Upper lobe of left lung (tissue), 6 donors: ENCODE data around the gene RECK. TPM values are rescaled to one million over a fixed set of nuclear protein-coding genes. Genes with fewer than 3 reads are reported as not detected.

Source experiments
- ATAC-seq, 2 donors: fragments of 200-7000 bp; cut with Tn5 transposase; one replicate each; pipeline ENCODE4 v1.9.1; 2022; ENCODE audit warnings: mild to moderate bottlenecking in 2 of 2, moderate library complexity in 2 of 2; ENCODE audit not compliant: low FRiP score in 2 of 2
- DNase-seq, 2 donors: peaks; one replicate each; pipeline ENCODE4 v3.0.0-alpha.2; 2019 to 2020
- H3K27ac ChIP-seq, 4 donors: fragments of 200-600 bp; sonication (generic); one replicate each; pipeline ENCODE4 v1.5.1; 2016 to 2019
- H3K27me3 ChIP-seq, 4 donors: fragments of 200-600 bp; sonication (generic); one replicate each; pipeline ENCODE4 v1.5.1; 2017 to 2019
- H3K36me3 ChIP-seq, 4 donors: fragments of 200-600 bp; sonication (generic); one replicate each; pipeline ENCODE4 v1.5.1; 2016 to 2019
- H3K4me1 ChIP-seq, 4 donors: fragments of 200-600 bp; sonication (generic); one replicate each; pipeline ENCODE4 v1.5.1; 2018 to 2019
- H3K4me3 ChIP-seq, 4 donors: fragments of 200-600 bp; sonication (generic); one replicate each; pipeline ENCODE4 v1.5.1; 2017 to 2019; ENCODE audit warnings: mild to moderate bottlenecking in 2 of 4, moderate library complexity in 1 of 4
- H3K9me3 ChIP-seq, 4 donors: fragments of 200-600 bp; sonication (generic); one replicate each; pipeline ENCODE4 v1.5.1; 2018 to 2019
- CTCF ChIP-seq, 6 experiments: fragments of 450-650 bp in 4 of 6; fragments of 200-600 bp in 2 of 6; sonication (generic) in 2 of 6; IDR thresholded peaks; one replicate each; pipeline ENCODE4 v1.5.1; 2016 to 2019; ENCODE audit warnings: antibody characterized with exemption in 6 of 6
- EP300 ChIP-seq, 4 donors: sonication (generic); formaldehyde crosslinking; IDR thresholded peaks; one replicate each; pipeline ENCODE4 v1.5.1; 2017; ENCODE audit warnings: antibody characterized with exemption in 4 of 4, control low read depth in 2 of 4
- POLR2A ChIP-seq, 4 donors: fragments of 450-650 bp; IDR thresholded peaks; one replicate each; pipeline ENCODE4 v1.5.1; 2016 to 2017; ENCODE audit warnings: antibody characterized with exemption in 4 of 4, mild to moderate bottlenecking in 2 of 4
- POLR2AphosphoS5 ChIP-seq, 2 donors: sonication (generic); formaldehyde crosslinking; IDR thresholded peaks; one replicate each; pipeline ENCODE4 v1.5.1; 2017; ENCODE audit warnings: antibody characterized with exemption in 2 of 2
- WGBS, 2 donors: methylation state at CpG; one replicate each; pipeline ENCODE4 v1.1.5; 2017 to 2018; 5-methylcytosine and 5-hydroxymethylcytosine counted together
- total RNA-seq, 6 donors: library from RNA; depleted of rRNA in 4 of 6; stranded (reverse); fragments of >200 nt in 4 of 6; gene quantifications; one replicate each; pipeline versions ENCODE4 v1.1.0 to v1.2.1, GENCODE V29; 2016 to 2021
- donor health status: DM: no; HTN: no; CAD: no; lungs with moderate emphysema.
- donor health status: DM: no; HTN: yes; CAD: no; lungs with severe emphysema.

RECK gene
- total RNA-seq, 6 donors from 2014 or later, result 8.4 to 17.6 (median 11.0) TPM

GRCh38 chr9:36023260-36024048 is 13.3 kb upstream of the RECK start:
- Histone ChIP-seq H3K9me3 (no peaks in the 10 kb centered on the region), H3K27me3 (no peaks in the 10 kb centered on the region), H3K4me1 (no peaks in the 10 kb centered on the region), H3K4me3 (no peak overlapping the region), H3K27ac (no peak overlapping the region), H3K36me3 (no peaks in the 10 kb centered on the region)
- DNase-seq, result peak in 1 of 2 donors; percentile 74
- no peak for TF ChIP-seq POLR2A (IDR thresholded peaks at IDR 0.05)
- peak; percentile 52 to 80 (median 68) for TF ChIP-seq CTCF (IDR thresholded peaks at IDR 0.05)
- no peak for TF ChIP-seq EP300 (IDR thresholded peaks at IDR 0.05)
- ATAC-seq, result peak; percentile 24 to 75
- 46 to 52% methylated on average over 9 to 13 of the region's 13 CpGs for WGBS, 2 donors

- TF ChIP-seq CTCF (IDR thresholded peaks at IDR 0.05) (no peak), POLR2AphosphoS5 (IDR thresholded peaks at IDR 0.05) (no peak), EP300 (IDR thresholded peaks at IDR 0.05) (no peak), POLR2A (IDR thresholded peaks at IDR 0.05) (no peak)
- Histone ChIP-seq H3K4me3 (no peak overlapping the region), H3K36me3 (no peaks in the 10 kb centered on the region), H3K27ac (no peak overlapping the region), H3K27me3 (no peaks in the 10 kb centered on the region), H3K9me3 (no peaks in the 10 kb centered on the region), H3K4me1 (peaks cover 0 to 8% (median 6%) of the 10 kb centered on the region in 4 donors)
- DNase-seq (no peak), ATAC-seq (no peak)
- WGBS, 2 donors, result 88 to 94% methylated on average over 2 of the region's 2 CpGs
These were observed 11.0 kb upstream of the RECK start for GRCh38 chr9:36025746-36026145.

- TF ChIP-seq POLR2AphosphoS5 (IDR thresholded peaks at IDR 0.05) (no peak), CTCF (IDR thresholded peaks at IDR 0.05) (no peak), EP300 (IDR thresholded peaks at IDR 0.05) (no peak), POLR2A (IDR thresholded peaks at IDR 0.05) (no peak)
- H3K27ac ChIP-seq, result no peak overlapping the region
- H3K4me3 ChIP-seq, result no peak overlapping the region
- no peaks in the 10 kb centered on the region for H3K27me3 ChIP-seq
- DNase-seq (no peak), ATAC-seq (no peak)
- H3K9me3 ChIP-seq, result no peaks in the 10 kb centered on the region
- no peaks in the 10 kb centered on the region for H3K36me3 ChIP-seq
- WGBS, 2 donors, result 87 to 90% methylated on average over 1 of the region's 1 CpG
- peaks cover 0 to 8% (median 6%) of the 10 kb centered on the region in 4 donors for H3K4me1 ChIP-seq
These were observed 7.5 kb upstream of the RECK start for GRCh38 chr9:36029202-36029601.

GRCh38 chr9:36029765-36030528 is 6.8 kb upstream of the RECK start:
- Histone ChIP-seq H3K27me3 (no peaks in the 10 kb centered on the region), H3K36me3 (no peaks in the 10 kb centered on the region), H3K9me3 (no peaks in the 10 kb centered on the region), H3K4me3 (no peak overlapping the region), H3K4me1 (peaks cover 0 to 8% (median 6%) of the 10 kb centered on the region in 4 donors), H3K27ac (peak overlapping the region in 1 of 4 donors; percentile 11)
- TF ChIP-seq EP300 (IDR thresholded peaks at IDR 0.05) (peak in 3 of 4 donors; percentile 12 to 89 (median 42)), POLR2AphosphoS5 (IDR thresholded peaks at IDR 0.05) (peak in 1 of 2 donors; percentile 88), CTCF (IDR thresholded peaks at IDR 0.05) (no peak)
- 57 to 69% methylated on average over 3 of the region's 3 CpGs for WGBS, 2 donors
- ATAC-seq (peak; percentile 40 to 93), DNase-seq (no peak)
